NOMO-1 treated with dmso at 0.1 percent for 144 hours (cell line): ENCODE data around the gene ATXN1.
"Not testable (repeated sequence)": the region's sequence is repeated elsewhere in the genome, so short reads cannot be mapped to it uniquely, and the experiment has no call there.

Experiments
- DNase-seq: peaks from one replicate; lab custom pipeline; 2025; ENCODE audit not compliant: unreplicated experiment; lab: John Stamatoyannopoulos, UW

ATXN1 gene

GRCh38 chr6:16468991-16469615, 292.2 kb downstream of the ATXN1 start:
- no peak for DNase-seq

- no peak for DNase-seq
Observed at GRCh38 chr6:16466800-16467553, 294.3 kb downstream of the ATXN1 start.

GRCh38 chr6:16464045-16464444, 297.2 kb downstream of the ATXN1 start:
- no peak for DNase-seq

GRCh38 chr6:16463246-16463645, 298.0 kb downstream of the ATXN1 start:
- not testable (repeated sequence) for DNase-seq

- no peak for DNase-seq
Observed at GRCh38 chr6:16461491-16461890, 299.8 kb downstream of the ATXN1 start.

GRCh38 chr6:16459472-16459871, 301.8 kb downstream of the ATXN1 start:
- not testable (repeated sequence) for DNase-seq

- no peak for DNase-seq
Observed at GRCh38 chr6:16452348-16452747, 308.9 kb downstream of the ATXN1 start.

- DNase-seq, result no peak
Observed at GRCh38 chr6:16450821-16451220, 310.4 kb downstream of the ATXN1 start.

GRCh38 chr6:16450285-16450684, 311.0 kb downstream of the ATXN1 start:
- DNase-seq, result no peak

GRCh38 chr6:16446273-16446672, 315.0 kb downstream of the ATXN1 start:
- DNase-seq, result no peak

- DNase-seq, result no peak
Observed at GRCh38 chr6:16442031-16442430, 319.2 kb downstream of the ATXN1 start.

GRCh38 chr6:16441262-16441661, 320.0 kb downstream of the ATXN1 start:
- no peak for DNase-seq

- DNase-seq, result no peak
Observed at GRCh38 chr6:16440636-16441212, 320.5 kb downstream of the ATXN1 start.

GRCh38 chr6:16438718-16439591, 322.3 kb downstream of the ATXN1 start:
- DNase-seq, result no peak

GRCh38 chr6:16437984-16438383, 323.3 kb downstream of the ATXN1 start:
- DNase-seq, result no peak

GRCh38 chr6:16437095-16437494, 324.2 kb downstream of the ATXN1 start:
- DNase-seq, result no peak

GRCh38 chr6:16436550-16436949, 324.7 kb downstream of the ATXN1 start:
- DNase-seq, result no peak

- DNase-seq, result no peak
Observed at GRCh38 chr6:16434885-16435284, 326.4 kb downstream of the ATXN1 start.

- no peak for DNase-seq
Observed at GRCh38 chr6:16433338-16433890, 327.8 kb downstream of the ATXN1 start.

- no peak for DNase-seq
Observed at GRCh38 chr6:16432075-16433032, 328.9 kb downstream of the ATXN1 start.
